Gastrocnemius medialis (tissue), 4 donors: ENCODE measurements around the gene INF2.

Experiments
- POLR2A ChIP-seq, 2 donors: fragments of 450-650 bp; IDR thresholded peaks; one replicate each; pipeline ENCODE4 v1.6.1; 2017; ENCODE audit warnings: antibody characterized with exemption in 2 of 2, mild to moderate bottlenecking in 2 of 2, moderate library complexity in 2 of 2
- TF ChIP-seq, protein P1 (sequence below), 5 experiments: fragments of 450-650 bp in 3 of 5; fragments of 200-600 bp in 2 of 5; sonication (generic) in 2 of 5; IDR thresholded peaks in 4 of 5; conservative IDR thresholded peaks in 1 of 5; 1 replicate in 4 of 5; 2 replicates in 1 of 5; pipeline ENCODE4 v1.5.1; 2016 to 2019; ENCODE audit warnings: antibody characterized with exemption in 5 of 5, mild to moderate bottlenecking in 3 of 5, moderate library complexity in 3 of 5

DNA sequence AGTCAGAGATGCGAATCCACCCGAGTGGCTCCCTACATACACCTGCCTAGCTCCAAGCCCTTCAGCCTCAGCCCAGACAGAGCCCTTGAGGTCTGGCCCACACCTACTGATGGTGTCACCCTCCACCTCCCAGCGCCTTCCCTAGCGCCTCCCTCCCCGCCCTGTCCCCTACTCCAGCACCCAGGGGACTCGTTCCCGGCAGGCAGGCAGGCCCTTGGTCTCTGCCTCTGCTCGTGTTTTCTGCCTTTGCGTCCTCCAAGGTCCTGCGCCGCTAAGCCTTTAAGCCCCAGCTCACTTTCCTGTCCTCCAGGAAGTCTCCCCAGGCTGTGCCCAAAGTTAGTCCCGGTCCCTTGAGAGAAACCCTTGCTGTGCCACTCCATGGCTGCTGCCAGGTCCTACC is 12.7 kb downstream of the INF2 start:
- TF ChIP-seq, protein P1, sequence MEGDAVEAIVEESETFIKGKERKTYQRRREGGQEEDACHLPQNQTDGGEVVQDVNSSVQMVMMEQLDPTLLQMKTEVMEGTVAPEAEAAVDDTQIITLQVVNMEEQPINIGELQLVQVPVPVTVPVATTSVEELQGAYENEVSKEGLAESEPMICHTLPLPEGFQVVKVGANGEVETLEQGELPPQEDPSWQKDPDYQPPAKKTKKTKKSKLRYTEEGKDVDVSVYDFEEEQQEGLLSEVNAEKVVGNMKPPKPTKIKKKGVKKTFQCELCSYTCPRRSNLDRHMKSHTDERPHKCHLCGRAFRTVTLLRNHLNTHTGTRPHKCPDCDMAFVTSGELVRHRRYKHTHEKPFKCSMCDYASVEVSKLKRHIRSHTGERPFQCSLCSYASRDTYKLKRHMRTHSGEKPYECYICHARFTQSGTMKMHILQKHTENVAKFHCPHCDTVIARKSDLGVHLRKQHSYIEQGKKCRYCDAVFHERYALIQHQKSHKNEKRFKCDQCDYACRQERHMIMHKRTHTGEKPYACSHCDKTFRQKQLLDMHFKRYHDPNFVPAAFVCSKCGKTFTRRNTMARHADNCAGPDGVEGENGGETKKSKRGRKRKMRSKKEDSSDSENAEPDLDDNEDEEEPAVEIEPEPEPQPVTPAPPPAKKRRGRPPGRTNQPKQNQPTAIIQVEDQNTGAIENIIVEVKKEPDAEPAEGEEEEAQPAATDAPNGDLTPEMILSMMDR (IDR thresholded peaks at IDR 0.05 in 4 of 5, conservative IDR thresholded peaks at IDR 0.05 in 1 of 5): no peak
- no peak for TF ChIP-seq POLR2A (IDR thresholded peaks at IDR 0.05)
